GM21526 (cell line): ENCODE data around the gene IPO8.
"Not testable (repeated sequence)": the region's sequence is repeated elsewhere in the genome, so short reads cannot be mapped to it uniquely, and the experiment has no call there.

Experiments
- ATAC-seq: cut with Tn5 transposase; IDR thresholded peaks from one replicate; pipeline ENCODE4 v1.9.1; 2021; ENCODE audit warnings: moderate library complexity; ENCODE audit not compliant: unreplicated experiment, low FRiP score

Gene IPO8

GRCh38 chr12:30613119-30613830 is 82.4 kb downstream of the IPO8 start:
- no peak for ATAC-seq

- ATAC-seq = no peak
These were observed 85.0 kb downstream of the IPO8 start for GRCh38 chr12:30610718-30611117.

GRCh38 chr12:30609819-30610218 is 85.8 kb downstream of the IPO8 start:
- not testable (repeated sequence) for ATAC-seq

- ATAC-seq = not testable (repeated sequence)
These were observed 91.4 kb downstream of the IPO8 start for GRCh38 chr12:30604302-30604701.

GRCh38 chr12:30603129-30603528 is 92.5 kb downstream of the IPO8 start:
- no peak for ATAC-seq

GRCh38 chr12:30602678-30603077 is 93.0 kb downstream of the IPO8 start:
- ATAC-seq = no peak

- no peak for ATAC-seq
These were observed 96.1 kb downstream of the IPO8 start for GRCh38 chr12:30599608-30600007.

GRCh38 chr12:30598889-30599288 is 96.8 kb downstream of the IPO8 start:
- no peak for ATAC-seq

GRCh38 chr12:30595742-30596141 is 99.9 kb downstream of the IPO8 start:
- no peak for ATAC-seq

- ATAC-seq = no peak
These were observed 101.2 kb downstream of the IPO8 start for GRCh38 chr12:30594509-30594908.

- not testable (repeated sequence) for ATAC-seq
These were observed 107.1 kb downstream of the IPO8 start for GRCh38 chr12:30588572-30588971.

- ATAC-seq = no peak
These were observed 107.9 kb downstream of the IPO8 start for GRCh38 chr12:30587782-30588181.

GRCh38 chr12:30585877-30586276 is 109.8 kb downstream of the IPO8 start:
- ATAC-seq = no peak

- no peak for ATAC-seq
These were observed 112.7 kb downstream of the IPO8 start for GRCh38 chr12:30582943-30583342.

- ATAC-seq = no peak
These were observed 115.3 kb downstream of the IPO8 start for GRCh38 chr12:30580344-30580743.
